Breast epithelium (tissue), 3 donors: ENCODE data around the gene SHLD3.
"Not testable (repeated sequence)": the region's sequence is repeated elsewhere in the genome, so short reads cannot be mapped to it uniquely, and the experiment has no call there.

Experiments
- POLR2A ChIP-seq: fragments of 450-650 bp; IDR thresholded peaks from one replicate; pipeline ENCODE4 v1.6.1; 2016; ENCODE audit warnings: antibody characterized with exemption, mild to moderate bottlenecking, moderate library complexity
- POLR2AphosphoS5 ChIP-seq, 3 donors: sonication (generic); formaldehyde crosslinking; IDR thresholded peaks; one replicate each; pipeline ENCODE4 v1.6.1; 2017; ENCODE audit warnings: antibody characterized with exemption in 3 of 3
- TF ChIP-seq, protein P1 (sequence below), 3 donors: fragments of 450-650 bp; IDR thresholded peaks; one replicate each; pipeline ENCODE4 v1.5.1; 2016 to 2017; ENCODE audit warnings: antibody characterized with exemption in 3 of 3, mild to moderate bottlenecking in 3 of 3, moderate library complexity in 3 of 3

DNA sequence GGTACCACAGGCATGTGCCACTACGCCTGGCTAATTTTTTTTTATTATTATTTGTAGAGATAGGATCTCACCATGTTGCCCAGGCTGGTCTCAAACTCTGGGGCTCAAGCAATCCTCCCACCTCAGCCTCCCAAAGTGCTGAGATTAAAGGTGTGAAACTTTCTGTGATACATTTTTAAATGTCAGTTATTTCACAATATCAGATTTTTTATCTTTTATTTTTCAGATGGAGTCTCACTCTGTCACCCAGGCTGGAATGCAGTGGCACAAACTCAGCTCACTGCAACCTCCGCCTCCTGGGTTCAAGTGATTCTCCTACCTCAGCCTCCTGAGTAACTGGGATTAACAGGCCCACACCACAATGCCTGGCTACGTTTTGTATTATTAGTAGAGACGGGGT, 2.9 kb upstream of the SHLD3 start:
- TF ChIP-seq, protein P1, sequence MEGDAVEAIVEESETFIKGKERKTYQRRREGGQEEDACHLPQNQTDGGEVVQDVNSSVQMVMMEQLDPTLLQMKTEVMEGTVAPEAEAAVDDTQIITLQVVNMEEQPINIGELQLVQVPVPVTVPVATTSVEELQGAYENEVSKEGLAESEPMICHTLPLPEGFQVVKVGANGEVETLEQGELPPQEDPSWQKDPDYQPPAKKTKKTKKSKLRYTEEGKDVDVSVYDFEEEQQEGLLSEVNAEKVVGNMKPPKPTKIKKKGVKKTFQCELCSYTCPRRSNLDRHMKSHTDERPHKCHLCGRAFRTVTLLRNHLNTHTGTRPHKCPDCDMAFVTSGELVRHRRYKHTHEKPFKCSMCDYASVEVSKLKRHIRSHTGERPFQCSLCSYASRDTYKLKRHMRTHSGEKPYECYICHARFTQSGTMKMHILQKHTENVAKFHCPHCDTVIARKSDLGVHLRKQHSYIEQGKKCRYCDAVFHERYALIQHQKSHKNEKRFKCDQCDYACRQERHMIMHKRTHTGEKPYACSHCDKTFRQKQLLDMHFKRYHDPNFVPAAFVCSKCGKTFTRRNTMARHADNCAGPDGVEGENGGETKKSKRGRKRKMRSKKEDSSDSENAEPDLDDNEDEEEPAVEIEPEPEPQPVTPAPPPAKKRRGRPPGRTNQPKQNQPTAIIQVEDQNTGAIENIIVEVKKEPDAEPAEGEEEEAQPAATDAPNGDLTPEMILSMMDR (IDR thresholded peaks at IDR 0.05) = not testable (repeated sequence)
- not testable (repeated sequence) for TF ChIP-seq POLR2A; POLR2AphosphoS5 (IDR thresholded peaks at IDR 0.05)
